ENCODE measurements around the gene KLRB1.

DNA sequence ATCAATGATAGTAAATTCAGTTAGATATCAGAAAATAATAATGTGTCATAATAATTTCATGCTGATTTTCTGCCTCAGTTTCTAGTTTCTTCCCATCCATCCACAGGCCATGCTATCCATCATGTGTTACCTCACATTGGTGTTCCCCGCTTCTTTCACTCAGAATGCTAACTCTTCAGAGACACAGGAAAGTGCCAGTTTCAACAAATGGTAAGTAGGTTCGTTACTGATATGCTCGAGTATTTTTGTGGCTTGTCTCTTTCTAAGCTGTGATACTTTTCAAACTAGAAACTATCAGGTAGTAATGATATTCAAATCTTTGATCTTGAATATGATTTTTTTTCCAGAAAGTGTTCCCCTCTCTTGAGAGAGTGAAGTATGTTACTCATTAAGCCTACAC, 1.5 kb downstream of the KLRB1 start:
- TF ChIP-seq POLR2AphosphoS5 (IDR thresholded peaks at IDR 0.05; ENCODE audit: low read depth, low read length), result no peak
- TF ChIP-seq REST (IDR thresholded peaks at IDR 0.05; ENCODE audit: insufficient read depth in 1 of 2, low read depth in 2 of 2, low read length in 2 of 2), result no peak
